Measurements from ENCODE around the gene UTY.

UTY gene

GRCh38 chrY:13362662-13363061 is 117.2 kb downstream of the UTY start:
- Histone ChIP-seq H3K4me3 (ENCODE audit: low read depth, low read length, poor library complexity, severe bottlenecking) (no peak overlapping the region), H4K20me1 (ENCODE audit: insufficient read depth, low read length) (no peaks in the 10 kb centered on the region), H2AFZ (ENCODE audit: low read length) (no peak overlapping the region), H3K27ac (ENCODE audit: low read depth, low read length, poor library complexity, severe bottlenecking) (no peak overlapping the region), H3K9me2 (ENCODE audit: low read depth, low read length) (no peaks in the 10 kb centered on the region), H3K27me3 (ENCODE audit: insufficient read depth, low read length) (no peaks in the 10 kb centered on the region), H3K9me3 (ENCODE audit: low read length) (no peaks in the 10 kb centered on the region), H3F3A (ENCODE audit: insufficient read depth, low read length) (no peaks in the 10 kb centered on the region), H3K4me1 (ENCODE audit: insufficient read depth, low read length, severe bottlenecking) (peaks cover 3% of the 10 kb centered on the region), H3K9ac (ENCODE audit: low read length) (no peak overlapping the region), H3K4me2 (ENCODE audit: low read length) (no peak overlapping the region), H3K36me3 (ENCODE audit: insufficient read depth, low read length) (peaks cover 35% of the 10 kb centered on the region), H3K79me2 (ENCODE audit: insufficient read depth, low read length) (no peaks in the 10 kb centered on the region)
- TF ChIP-seq CTCF (IDR thresholded peaks at IDR 0.05; ENCODE audit: low read length), result no peak
- TF ChIP-seq EZH2 (IDR thresholded peaks at IDR 0.05; ENCODE audit: borderline replicate concordance, low read length), result no peak

GRCh38 chrY:13361656-13362636 is 117.9 kb downstream of the UTY start:
- Histone ChIP-seq H3K27ac (ENCODE audit: low read depth, low read length, poor library complexity, severe bottlenecking) (no peak overlapping the region), H3K4me2 (ENCODE audit: low read length) (no peak overlapping the region), H3F3A (ENCODE audit: insufficient read depth, low read length) (no peaks in the 10 kb centered on the region), H3K4me1 (ENCODE audit: insufficient read depth, low read length, severe bottlenecking) (peaks cover 3% of the 10 kb centered on the region), H4K20me1 (ENCODE audit: insufficient read depth, low read length) (no peaks in the 10 kb centered on the region), H2AFZ (ENCODE audit: low read length) (no peak overlapping the region), H3K9me2 (ENCODE audit: low read depth, low read length) (no peaks in the 10 kb centered on the region), H3K4me3 (ENCODE audit: low read depth, low read length, poor library complexity, severe bottlenecking) (no peak overlapping the region), H3K79me2 (ENCODE audit: insufficient read depth, low read length) (no peaks in the 10 kb centered on the region), H3K36me3 (ENCODE audit: insufficient read depth, low read length) (peaks cover 40% of the 10 kb centered on the region), H3K27me3 (ENCODE audit: insufficient read depth, low read length) (no peaks in the 10 kb centered on the region), H3K9me3 (ENCODE audit: low read length) (no peaks in the 10 kb centered on the region), H3K9ac (ENCODE audit: low read length) (no peak overlapping the region)
- TF ChIP-seq CTCF (IDR thresholded peaks at IDR 0.05; ENCODE audit: low read length) (no peak), EZH2 (IDR thresholded peaks at IDR 0.05; ENCODE audit: borderline replicate concordance, low read length) (no peak)

GRCh38 chrY:13351443-13351842 is 128.4 kb downstream of the UTY start:
- H4K20me1 ChIP-seq (ENCODE audit: insufficient read depth, low read length), result no peaks in the 10 kb centered on the region
- no peaks in the 10 kb centered on the region for H3K4me1 ChIP-seq (ENCODE audit: insufficient read depth, low read length, severe bottlenecking)
- peaks cover 70% of the 10 kb centered on the region for H3K36me3 ChIP-seq (ENCODE audit: insufficient read depth, low read length)
- no peaks in the 10 kb centered on the region for H3K79me2 ChIP-seq (ENCODE audit: insufficient read depth, low read length)
- TF ChIP-seq CTCF (IDR thresholded peaks at IDR 0.05; ENCODE audit: low read length) (no peak), EZH2 (IDR thresholded peaks at IDR 0.05; ENCODE audit: borderline replicate concordance, low read length) (no peak)
- H3F3A ChIP-seq (ENCODE audit: insufficient read depth, low read length), result no peaks in the 10 kb centered on the region
- H2AFZ ChIP-seq (ENCODE audit: low read length), result no peak overlapping the region
- H3K4me3 ChIP-seq (ENCODE audit: low read depth, low read length, poor library complexity, severe bottlenecking), result no peak overlapping the region
- H3K4me2 ChIP-seq (ENCODE audit: low read length), result no peak overlapping the region
- H3K27me3 ChIP-seq (ENCODE audit: insufficient read depth, low read length), result no peaks in the 10 kb centered on the region
- no peak overlapping the region for H3K27ac ChIP-seq (ENCODE audit: low read depth, low read length, poor library complexity, severe bottlenecking)
- no peaks in the 10 kb centered on the region for H3K9me2 ChIP-seq (ENCODE audit: low read depth, low read length)
- no peak overlapping the region for H3K9ac ChIP-seq (ENCODE audit: low read length)
- no peaks in the 10 kb centered on the region for H3K9me3 ChIP-seq (ENCODE audit: low read length)
